WTC11 (cell line): ENCODE measurements around the gene CDK9.

Experiments
- ATF1 ChIP-seq: sonication (generic); formaldehyde crosslinking; IDR thresholded peaks from 2 replicates; pipeline ENCODE4 v1.8.1; 2023; ENCODE audit warnings: mild to moderate bottlenecking, moderate library complexity, missing genetic modification reagents
- ATF3 ChIP-seq: sonication (generic); formaldehyde crosslinking; conservative IDR thresholded peaks from 2 replicates; pipeline ENCODE4 v1.8.1; 2022; ENCODE audit warnings: mild to moderate bottlenecking, missing genetic modification reagents
- CTCF ChIP-seq: fragments of 200-600 bp; IDR thresholded peaks from 2 replicates; pipeline ENCODE4 v1.8.0; 2022; ENCODE audit warnings: antibody characterized with exemption
- MAX ChIP-seq: sonication (generic); formaldehyde crosslinking; IDR thresholded peaks from 2 replicates; pipeline ENCODE4 v1.8.0; 2022; ENCODE audit warnings: mild to moderate bottlenecking, missing genetic modification reagents
- TP53 ChIP-seq: sonication (generic); formaldehyde crosslinking; IDR thresholded peaks from 2 replicates; pipeline ENCODE4 v1.8.1; 2023; ENCODE audit warnings: mild to moderate bottlenecking, missing genetic modification reagents
- ZNF138 ChIP-seq: sonication (generic); formaldehyde crosslinking; conservative IDR thresholded peaks from 2 replicates; pipeline ENCODE4 v1.8.1; 2022; ENCODE audit warnings: mild to moderate bottlenecking, moderate library complexity, missing genetic modification reagents
- ZNF219 ChIP-seq: sonication (generic); formaldehyde crosslinking; IDR thresholded peaks from 2 replicates; pipeline ENCODE4 v1.8.0; 2023; ENCODE audit warnings: missing genetic modification reagents, mild to moderate bottlenecking, borderline replicate concordance

GRCh38 chr9:127814619-127815511, 29.0 kb downstream of the CDK9 start:
- TF ChIP-seq CTCF (no peak), TP53 (CRISPR knock-in tag) (no peak), MAX (CRISPR knock-in tag) (no peak), ATF1 (CRISPR knock-in tag) (no peak), ATF3 (CRISPR knock-in tag) (no peak), ZNF138 (CRISPR knock-in tag) (no peak), ZNF219 (CRISPR knock-in tag) (no peak)
